HL-60 (cell line): ENCODE measurements around the gene ADAM30.

Experiments
- POLR2AphosphoS5 ChIP-seq: IDR thresholded peaks from 2 replicates; pipeline ENCODE4 v1.6.1; 2012; ENCODE audit warnings: low read depth
- TF ChIP-seq, protein P1 (sequence below): IDR thresholded peaks from one replicate; pipeline ENCODE4 v1.5.1; 2011; ENCODE audit warnings: low read length, control low read depth, inconsistent platforms; ENCODE audit not compliant: insufficient read depth
- TF ChIP-seq, protein P2 (sequence below): IDR thresholded peaks from 2 replicates; pipeline ENCODE4 v1.6.1; 2012; ENCODE audit warnings: low read depth; ENCODE audit not compliant: insufficient replicate concordance

DNA sequence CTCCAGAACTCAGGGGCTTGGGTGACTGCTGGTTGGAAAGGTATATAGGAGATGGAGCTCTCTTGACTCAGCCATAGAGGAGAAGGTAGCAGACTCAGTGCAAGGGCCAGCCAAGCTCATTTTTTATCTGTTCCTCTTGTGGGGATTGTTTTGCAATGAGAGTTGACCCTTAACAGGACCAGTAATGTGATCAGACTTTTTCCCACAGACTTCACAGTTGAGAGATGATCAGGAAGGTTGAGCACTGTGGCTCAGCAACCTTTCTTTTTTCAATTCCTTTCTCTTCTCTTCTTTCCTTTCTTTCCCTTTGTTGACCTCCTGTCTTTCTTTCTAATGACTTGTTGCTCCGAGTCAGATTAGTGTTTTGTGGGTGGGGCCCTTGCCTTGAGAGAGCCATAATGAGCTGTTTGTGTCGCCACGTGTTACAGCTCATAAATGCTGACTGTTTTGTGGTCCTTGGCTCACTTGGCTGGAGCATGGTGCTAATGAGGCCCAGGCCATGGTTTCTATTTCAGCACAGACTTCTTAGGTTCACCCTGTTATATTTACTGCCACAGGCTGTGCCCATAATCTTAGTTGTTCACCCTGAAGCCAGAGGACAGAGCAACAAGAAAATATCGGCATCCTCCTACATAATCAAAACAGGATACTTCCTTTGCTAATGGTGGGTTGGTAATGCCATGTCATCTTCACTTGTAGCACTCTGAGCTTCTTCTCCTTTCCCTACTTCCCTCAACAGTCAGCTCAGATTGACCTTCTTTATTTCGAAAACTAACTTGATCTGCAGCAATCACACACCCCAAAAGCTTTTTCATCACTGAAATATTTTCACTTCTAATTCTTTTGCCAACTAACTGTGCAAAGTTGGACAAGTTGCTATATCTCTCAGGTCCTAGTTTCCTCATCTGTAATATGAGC, 13.9 kb downstream of the ADAM30 start:
- TF ChIP-seq, protein P1, sequence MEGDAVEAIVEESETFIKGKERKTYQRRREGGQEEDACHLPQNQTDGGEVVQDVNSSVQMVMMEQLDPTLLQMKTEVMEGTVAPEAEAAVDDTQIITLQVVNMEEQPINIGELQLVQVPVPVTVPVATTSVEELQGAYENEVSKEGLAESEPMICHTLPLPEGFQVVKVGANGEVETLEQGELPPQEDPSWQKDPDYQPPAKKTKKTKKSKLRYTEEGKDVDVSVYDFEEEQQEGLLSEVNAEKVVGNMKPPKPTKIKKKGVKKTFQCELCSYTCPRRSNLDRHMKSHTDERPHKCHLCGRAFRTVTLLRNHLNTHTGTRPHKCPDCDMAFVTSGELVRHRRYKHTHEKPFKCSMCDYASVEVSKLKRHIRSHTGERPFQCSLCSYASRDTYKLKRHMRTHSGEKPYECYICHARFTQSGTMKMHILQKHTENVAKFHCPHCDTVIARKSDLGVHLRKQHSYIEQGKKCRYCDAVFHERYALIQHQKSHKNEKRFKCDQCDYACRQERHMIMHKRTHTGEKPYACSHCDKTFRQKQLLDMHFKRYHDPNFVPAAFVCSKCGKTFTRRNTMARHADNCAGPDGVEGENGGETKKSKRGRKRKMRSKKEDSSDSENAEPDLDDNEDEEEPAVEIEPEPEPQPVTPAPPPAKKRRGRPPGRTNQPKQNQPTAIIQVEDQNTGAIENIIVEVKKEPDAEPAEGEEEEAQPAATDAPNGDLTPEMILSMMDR, result no peak
- TF ChIP-seq, protein P2, sequence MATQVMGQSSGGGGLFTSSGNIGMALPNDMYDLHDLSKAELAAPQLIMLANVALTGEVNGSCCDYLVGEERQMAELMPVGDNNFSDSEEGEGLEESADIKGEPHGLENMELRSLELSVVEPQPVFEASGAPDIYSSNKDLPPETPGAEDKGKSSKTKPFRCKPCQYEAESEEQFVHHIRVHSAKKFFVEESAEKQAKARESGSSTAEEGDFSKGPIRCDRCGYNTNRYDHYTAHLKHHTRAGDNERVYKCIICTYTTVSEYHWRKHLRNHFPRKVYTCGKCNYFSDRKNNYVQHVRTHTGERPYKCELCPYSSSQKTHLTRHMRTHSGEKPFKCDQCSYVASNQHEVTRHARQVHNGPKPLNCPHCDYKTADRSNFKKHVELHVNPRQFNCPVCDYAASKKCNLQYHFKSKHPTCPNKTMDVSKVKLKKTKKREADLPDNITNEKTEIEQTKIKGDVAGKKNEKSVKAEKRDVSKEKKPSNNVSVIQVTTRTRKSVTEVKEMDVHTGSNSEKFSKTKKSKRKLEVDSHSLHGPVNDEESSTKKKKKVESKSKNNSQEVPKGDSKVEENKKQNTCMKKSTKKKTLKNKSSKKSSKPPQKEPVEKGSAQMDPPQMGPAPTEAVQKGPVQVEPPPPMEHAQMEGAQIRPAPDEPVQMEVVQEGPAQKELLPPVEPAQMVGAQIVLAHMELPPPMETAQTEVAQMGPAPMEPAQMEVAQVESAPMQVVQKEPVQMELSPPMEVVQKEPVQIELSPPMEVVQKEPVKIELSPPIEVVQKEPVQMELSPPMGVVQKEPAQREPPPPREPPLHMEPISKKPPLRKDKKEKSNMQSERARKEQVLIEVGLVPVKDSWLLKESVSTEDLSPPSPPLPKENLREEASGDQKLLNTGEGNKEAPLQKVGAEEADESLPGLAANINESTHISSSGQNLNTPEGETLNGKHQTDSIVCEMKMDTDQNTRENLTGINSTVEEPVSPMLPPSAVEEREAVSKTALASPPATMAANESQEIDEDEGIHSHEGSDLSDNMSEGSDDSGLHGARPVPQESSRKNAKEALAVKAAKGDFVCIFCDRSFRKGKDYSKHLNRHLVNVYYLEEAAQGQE, result peak; percentile 55
- no peak for TF ChIP-seq POLR2AphosphoS5
